ENCODE measurements around the gene LCORL.

DNA sequence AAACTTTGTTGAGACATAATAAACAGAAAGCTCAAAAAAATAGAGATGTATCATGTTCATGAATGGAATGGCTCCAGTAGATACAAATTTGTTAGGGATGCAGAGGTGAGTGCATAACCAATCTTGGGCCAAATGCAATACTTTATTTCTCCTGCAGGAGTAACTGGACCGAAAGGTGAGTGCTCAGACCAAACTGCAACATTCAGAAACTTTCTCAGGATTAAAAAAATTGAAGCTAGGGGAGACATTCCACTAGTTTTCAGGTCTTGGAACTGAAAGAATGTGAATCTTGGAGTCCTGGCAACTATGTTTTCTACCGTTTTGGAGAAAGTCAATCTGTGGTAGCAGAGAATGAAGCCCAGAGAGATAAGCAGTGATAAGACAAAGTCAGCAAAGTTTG, 21.2 kb upstream of the LCORL start:
- peak in 3 of 6 experiments; percentile 12 to 32 (median 25) for TF ChIP-seq CTCF (IDR thresholded peaks at IDR 0.05)
- no peak for TF ChIP-seq POLR2A (IDR thresholded peaks at IDR 0.05)

Data from esophagus squamous epithelium (tissue), 4 donors.